Measurements from ENCODE around the gene ADD3.

ADD3 gene

DNA sequence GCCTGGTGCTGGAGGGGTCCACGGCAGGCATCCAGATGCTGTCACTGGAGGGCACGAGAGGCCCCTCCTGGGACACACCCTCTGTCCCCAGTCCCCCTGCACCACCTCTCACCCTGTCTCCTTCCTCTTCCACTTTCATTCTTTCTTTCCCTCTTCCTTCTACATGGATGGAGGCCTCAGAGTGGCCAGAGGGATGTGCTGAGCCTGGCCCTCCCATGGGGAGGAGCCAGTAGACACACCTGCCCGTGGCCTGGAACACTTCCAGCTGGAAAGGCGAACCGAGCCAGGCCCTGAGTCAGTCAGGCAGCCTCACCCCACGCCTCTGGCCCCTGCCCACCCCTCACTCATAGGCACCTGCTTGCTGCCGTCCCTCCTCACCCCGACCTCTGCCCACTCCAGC is 143.7 kb downstream of the ADD3 start:
- no peak for DNase-seq (ENCODE audit: low read depth)

DNA sequence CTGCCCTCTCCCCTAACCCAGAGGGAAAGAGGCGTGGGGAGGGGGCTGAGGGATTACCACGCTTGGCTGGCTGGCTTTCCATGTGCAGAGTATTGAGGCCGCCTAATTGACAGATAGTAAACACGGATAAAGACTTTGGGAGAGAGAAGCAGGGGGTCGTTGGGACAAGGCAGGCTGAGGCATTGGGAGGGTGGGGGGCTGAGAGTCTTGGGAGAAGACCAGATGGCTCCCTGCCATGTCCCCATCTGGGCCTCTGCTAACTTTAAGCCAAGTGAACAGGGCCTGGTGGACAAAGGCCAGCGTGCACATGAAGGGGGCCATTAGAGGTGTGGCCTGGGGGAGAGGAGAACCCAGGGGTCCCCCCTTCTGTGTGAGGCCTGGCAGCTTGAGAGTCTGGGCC is 144.2 kb downstream of the ADD3 start:
- DNase-seq (ENCODE audit: low read depth), result no peak

DNA sequence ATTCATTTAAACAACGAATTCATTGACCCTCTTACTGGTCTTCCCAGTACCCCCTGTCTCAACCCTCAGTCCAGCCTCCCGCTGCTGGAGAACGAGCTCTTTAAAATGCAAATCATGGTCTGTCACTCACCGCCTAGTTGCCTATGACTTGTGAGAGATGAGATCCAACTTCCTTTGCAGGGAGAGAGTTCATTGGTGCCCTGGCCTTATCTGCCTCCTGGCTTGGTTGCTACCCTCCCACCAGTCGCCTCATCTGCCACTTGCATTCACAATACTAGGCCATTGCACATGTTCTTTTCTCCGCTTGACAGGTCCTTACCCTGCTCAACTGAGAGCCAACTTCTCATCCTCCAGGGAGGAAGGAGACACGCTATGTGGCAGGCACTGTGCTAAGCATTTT is 145.6 kb downstream of the ADD3 start:
- no peak for DNase-seq (ENCODE audit: low read depth)

DNA sequence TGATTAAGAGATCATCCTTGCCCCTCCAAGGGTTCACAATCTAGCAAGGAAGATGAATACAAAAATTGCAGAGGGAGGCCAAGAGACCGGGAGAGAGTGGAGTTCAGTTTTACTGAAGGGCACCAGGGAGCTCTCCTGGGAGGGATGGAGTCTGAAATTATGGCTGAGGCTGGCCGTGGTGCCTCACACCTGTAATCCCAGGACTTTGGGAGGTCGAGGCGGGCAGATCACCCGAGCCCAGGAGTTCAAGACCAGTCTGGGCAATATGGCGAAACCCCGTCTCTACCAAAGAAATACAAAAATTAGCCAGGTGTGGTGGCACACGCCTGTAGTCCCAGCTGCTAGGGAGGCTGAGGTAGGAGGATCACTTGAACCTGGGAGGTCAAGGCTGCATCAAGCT is 148.3 kb downstream of the ADD3 start:
- DNase-seq (ENCODE audit: low read depth), result no peak

DNA sequence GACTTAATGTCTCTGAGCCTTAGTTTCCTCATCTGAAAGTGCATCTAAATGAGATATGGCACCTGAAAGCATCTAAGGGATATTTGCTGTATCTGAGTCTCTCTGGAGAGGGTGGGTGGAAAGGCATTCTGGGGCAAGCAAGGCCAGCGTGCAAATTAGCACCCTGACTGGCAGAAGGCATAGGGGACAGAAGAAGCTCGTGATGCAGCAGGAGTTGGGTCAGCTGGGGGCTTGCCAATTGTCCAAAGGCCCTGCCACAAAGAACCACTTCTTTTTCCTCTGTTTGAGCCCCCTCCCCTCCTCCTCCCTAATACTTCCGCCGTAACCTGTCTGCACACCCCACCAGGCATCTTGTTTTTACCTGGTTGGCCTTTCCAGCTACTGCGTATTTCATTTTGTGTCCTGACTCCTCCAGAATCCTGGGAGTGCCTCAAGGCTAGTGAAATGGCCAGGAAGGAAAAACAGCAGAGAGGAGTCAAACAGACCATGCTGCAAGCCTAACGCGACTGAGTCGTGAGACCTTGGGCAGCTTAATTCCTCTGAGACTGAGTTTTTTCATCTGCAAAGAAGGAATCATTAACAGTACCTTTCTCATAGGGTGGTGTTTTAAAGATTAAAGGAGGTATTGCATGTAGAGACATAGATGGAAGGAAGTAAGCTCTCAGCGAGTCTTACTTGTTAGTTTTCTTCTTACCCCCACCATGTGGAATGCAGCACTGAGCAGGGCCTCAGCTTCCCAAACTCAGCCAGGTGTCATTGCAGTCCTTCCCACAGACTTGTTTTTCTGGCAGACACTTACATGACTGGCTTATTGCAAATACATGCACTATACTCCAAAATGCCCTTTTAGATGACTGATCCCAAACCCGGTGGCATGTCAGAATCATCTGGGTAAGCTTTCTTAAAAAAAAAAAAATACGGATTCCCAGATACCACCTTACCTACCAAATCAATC is 150.5 kb downstream of the ADD3 start:
- DNase-seq (ENCODE audit: low read depth), result no peak

DNA sequence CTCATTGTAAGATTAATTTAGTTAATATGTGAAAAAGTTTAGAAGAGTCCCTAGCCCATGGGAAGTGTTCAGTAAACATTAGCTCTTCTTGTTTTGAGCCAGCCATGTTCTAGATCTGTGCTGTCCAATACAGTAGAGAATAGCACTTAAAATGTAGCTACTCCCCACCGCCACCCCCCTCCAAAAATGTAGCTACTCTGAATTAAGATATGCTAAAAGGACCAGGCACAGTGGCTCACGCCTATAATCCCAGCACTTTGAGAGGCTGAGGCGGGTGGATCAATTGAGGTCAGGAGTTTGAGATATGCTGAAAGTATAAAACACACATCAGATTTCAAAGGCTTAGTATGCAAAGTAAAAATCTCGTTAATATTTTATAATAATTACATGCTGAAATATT is 152.3 kb downstream of the ADD3 start:
- DNase-seq (ENCODE audit: low read depth), result no peak

DNA sequence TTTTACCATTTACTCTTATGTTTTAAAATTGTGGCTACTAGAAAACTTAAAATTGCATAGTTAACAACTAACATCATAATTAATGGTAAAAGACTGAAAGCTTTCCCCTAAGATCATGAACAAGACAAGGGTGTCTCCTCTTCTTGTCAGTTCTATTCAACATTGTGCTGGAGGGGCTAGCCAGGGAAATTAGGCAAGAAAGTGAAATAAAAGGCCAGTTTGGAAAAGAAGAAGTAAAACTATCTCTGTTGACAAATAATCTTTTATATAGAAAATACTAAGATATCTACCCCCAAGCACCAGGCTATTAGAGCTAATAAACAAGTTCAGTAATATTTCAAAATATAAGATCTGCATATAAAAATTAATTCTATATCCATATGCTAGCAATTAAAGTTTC is 152.7 kb downstream of the ADD3 start:
- no peak for DNase-seq (ENCODE audit: low read depth)

DNA sequence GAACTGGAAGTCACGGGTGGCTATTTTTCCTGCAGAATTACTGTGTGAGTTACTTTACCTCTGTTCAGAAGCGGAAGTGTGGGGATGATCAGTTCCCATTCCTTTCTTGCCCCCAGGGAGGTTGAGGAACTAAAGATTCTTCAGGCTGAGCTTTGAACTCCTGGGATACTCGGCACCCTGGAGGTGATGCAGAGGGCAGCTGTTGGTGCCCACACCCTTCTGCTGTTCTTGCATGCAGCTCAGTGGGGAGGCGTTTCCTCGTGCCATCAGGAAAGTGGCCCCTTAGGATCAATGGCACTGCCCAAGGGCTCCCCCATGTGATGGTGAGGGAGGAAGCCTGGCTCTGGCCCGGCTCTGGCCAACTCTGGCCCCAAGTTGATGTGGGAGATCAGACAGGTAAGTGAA is 155.0 kb downstream of the ADD3 start:
- DNase-seq (ENCODE audit: low read depth), result no peak

DNA sequence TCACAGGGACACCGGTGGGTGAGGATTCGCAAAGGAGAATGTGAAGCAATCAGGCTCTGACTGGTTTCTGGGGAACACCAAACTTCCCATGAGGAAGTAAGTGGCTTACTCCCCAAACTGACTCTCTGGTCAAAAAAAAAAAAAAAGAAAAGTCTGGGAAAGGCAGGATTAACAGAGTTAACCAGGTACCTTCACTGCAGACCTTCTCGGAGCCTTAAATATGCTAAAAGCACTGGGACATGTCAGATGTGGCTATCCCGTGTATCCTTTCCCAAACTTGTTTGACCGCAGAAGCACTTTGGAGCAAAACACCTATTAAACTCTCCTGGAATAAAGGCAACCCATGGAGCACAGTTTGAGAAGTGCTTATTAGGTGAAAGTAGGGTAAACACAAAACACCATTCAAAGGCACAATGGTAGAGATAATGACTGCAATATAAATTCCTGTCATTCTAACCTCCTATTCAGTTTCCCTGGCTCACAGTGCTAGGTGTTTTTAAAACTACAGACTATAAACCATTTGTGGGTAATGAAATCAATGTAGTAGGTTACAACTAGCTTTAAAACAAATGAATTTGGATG is 155.5 kb downstream of the ADD3 start:
- DNase-seq (ENCODE audit: low read depth), result no peak

DNA sequence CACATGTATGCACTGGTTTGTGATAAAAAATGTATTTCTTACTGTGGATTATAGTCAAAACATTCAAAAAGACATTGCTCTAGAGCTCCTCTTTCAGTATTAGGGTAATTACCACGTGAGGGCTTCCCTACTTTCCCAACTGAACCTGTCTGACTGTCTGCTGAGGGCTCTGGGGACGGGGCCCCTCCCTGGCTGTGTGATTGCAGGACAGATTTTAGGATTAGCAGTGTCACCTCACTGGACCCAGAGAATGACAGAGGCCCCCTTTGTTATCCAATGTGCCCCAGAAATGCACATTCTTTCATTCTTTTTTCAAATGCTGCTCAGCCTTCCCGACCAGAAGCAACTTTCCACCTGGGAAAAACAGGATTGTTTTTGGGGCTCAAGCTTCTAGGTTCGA is 156.1 kb downstream of the ADD3 start:
- DNase-seq (ENCODE audit: low read depth), result no peak

DNA sequence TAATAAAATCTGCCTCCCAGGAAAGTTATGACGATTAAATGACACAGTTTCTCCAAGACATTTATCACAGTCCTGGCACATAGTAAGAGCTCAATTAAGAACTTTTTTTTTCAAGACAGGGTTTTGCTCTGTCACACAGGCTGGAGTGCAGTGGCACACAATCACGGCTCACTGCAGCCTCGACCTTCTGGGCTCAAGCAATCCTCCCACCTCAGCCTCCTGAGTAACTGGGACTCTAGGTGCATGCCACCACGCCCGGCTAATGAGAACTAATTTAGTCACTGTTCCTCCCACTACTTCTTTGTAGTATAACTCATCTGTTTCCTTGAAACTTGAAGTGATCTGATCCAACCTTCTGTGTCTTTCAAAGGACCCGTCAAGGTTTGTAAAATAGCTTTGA is 157.5 kb downstream of the ADD3 start:
- DNase-seq (ENCODE audit: low read depth), result no peak

DNA sequence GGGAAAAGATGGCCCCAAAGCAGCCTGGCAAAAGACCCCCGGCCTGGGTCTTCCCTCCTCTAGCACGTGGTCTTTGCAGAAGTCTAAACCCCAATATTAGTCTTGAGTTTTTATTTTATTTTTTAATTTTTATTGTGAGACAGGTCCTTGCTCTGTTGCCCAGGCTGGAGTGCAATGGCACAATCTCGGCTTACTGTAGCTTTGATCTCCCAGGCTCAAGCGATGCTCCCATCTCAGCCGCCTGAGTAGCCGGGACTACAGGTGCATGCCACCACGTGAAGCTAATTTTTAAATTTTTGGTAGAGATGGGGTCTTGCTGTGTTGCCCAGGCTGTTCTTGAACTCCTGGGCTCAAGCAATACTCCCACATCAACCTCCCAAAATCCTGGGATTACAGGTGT is 159.4 kb downstream of the ADD3 start:
- no peak for DNase-seq (ENCODE audit: low read depth)

DNA sequence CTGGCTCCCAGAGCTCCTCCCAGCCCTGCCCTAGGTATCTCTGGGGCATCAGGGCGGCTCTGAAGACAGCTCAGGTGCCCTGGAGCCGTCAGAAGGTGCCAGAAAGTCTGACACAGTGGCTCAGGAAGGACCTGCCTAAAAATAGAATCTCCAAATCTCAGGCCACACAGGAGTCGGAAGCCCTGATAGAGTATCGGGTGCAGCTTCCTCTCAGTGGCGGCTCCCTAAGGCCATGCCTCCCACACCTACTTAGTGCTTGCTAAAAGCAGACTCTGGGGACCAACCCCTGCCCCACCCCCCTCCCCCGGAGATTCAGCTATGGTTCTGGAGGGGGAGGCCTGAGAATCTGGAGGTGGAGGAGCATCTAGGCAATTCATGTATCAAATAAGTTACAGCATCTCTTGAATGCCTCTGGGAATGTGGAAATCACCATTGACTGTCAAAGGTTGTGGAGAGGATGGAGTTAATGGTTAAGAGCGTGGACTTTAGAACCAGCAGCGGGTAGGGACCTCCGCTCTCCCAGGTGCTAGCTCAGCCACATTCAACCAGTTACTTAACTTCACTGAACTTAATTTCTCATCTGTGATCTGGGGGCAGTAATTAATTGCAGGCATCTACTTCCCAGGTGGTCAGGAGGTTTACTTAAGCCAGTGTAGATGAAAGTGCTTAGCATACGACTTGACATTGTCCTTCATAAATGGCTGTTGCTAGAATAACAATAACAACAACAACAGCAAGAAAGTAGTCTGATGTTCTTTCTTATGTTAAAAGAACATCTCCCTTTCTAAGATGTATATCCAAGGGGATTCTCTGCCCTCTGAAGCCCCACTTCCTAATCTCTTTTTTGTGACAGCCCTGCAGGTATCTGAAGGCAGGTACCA is 161.1 kb downstream of the ADD3 start:
- DNase-seq (ENCODE audit: low read depth), result no peak

DNA sequence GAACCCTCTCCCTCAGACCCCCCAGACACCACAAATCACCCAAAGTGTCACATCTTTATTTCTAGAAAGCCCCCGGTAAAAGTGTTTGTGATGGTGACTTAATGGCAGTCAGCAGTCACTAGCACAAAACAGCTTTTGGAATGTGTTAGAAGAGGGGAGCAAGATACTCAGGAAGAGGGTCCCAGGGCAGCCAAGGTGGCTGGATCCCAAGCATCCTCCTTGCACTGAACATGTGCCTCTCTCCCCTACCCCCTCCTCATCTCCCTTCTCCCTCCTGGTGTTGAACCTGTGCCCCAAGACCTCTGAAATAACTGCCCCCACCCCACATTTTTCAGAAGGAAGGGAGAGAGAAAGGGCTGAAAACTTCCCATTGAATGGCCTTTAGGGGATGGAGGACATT is 161.8 kb downstream of the ADD3 start:
- DNase-seq (ENCODE audit: low read depth), result no peak

DNA sequence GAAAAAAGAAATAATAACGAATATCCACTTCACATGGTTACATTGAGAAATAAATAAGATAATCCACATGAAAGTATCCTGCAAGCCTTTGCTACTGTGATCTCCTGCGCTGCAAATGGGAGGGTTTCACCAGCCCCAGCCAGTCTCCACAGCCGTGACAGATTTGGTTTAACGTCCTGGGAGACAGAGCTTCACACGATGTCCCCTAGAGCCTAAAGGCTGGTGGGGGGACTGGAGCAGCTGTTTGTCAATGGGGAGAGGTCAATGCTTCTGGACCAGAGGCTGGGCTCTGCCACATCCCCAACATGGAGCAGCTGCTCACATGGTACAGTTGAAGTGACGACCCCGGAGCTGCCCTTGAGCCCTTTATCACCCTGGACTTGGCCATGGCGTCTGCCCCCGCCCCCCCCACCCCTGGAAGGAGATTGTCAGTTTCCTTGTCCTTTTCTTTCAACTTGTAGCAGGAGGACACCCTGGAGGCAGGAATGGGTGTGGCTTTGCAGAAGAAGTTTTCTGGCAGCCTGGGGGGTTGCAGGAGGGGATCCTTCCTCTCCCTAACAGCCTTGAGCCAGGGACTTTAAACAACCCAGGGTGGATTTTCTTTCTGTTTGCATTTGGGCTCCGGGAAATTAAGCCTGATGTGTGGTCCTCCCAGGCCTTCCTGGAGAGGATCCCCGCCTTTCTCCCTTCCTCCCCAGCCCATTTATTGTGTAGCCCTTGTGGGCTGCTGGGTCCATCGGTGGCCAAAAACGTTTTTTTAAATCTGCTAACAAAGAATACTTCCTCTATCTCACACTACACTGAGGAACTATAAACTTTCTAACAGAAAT is 162.6 kb downstream of the ADD3 start:
- no peak for DNase-seq (ENCODE audit: low read depth)

DNA sequence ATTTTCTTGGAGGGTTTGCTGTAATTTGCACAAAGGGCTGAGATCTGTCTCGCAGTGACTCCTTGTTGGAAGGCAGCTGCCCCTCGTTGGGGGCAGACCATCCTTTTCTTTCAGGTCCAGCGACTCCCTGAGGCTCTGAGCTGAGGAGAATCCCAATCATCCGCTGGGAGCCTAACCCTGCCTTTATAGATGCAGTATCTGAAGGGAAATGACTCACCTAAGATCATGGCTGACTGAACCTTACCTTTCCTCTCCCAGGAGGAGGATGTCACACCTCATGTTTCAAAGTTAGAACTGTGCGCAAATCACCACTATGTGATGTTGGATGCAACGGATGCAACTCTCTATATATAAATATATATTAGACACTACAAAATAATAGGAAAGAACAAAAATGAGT is 163.2 kb downstream of the ADD3 start:
- DNase-seq (ENCODE audit: low read depth), result no peak

DNA sequence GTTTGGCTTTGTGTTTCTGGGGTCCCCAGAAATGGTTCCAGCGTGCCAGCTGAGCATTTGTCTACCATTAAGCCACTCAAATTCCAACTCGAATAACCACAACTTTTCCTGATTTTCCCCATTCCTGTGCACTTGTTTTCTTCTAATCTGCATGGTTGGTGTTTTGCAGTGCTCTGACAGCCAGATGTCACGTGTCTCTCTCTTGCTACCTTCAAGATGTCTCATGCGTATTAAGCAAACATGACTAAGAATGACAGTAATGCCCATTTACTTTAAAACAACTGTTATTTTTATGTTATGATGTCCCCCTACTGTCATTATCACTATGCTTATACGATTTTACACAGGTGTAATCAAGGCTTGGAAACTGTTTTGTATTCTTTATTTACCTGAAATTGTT is 164.4 kb downstream of the ADD3 start:
- DNase-seq (ENCODE audit: low read depth), result no peak

DNA sequence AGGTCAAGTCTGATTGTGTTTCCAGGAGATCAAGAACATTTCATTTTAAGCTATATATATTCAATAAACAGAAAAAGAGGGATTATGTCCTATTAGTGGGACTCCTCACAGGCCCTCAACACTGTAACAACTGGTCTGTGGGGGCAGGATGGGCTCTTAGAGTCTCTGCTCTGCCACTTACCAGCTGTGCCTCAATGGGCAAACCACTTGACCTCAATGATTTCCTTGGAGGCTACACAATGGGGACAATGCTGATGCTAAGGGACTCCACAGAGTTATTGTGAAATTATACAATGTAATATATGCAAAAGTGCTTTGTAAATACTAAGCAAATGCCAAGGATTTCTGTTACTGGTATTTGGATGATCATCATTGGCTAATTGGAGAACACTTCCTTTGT is 166.4 kb downstream of the ADD3 start:
- no peak for DNase-seq (ENCODE audit: low read depth)

DNA sequence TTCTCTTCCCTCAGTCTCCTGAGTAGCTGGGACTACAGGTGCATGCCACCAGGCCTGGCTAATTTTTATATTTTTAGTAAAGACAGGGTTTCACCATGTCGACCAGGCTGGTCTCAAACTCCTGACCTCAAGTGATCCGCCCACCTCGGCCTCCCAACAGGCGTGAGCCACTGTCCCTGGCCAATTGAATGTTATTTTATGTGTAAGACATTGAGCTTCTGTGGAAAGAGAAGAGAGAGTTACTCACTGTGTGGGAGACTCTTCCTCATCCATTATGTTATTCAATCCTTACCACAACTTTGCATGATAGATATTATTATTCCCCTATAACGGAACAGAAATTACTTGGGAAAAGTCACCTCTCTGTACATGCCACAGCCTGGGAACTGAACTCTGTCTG is 167.0 kb downstream of the ADD3 start:
- no peak for DNase-seq (ENCODE audit: low read depth)

DNA sequence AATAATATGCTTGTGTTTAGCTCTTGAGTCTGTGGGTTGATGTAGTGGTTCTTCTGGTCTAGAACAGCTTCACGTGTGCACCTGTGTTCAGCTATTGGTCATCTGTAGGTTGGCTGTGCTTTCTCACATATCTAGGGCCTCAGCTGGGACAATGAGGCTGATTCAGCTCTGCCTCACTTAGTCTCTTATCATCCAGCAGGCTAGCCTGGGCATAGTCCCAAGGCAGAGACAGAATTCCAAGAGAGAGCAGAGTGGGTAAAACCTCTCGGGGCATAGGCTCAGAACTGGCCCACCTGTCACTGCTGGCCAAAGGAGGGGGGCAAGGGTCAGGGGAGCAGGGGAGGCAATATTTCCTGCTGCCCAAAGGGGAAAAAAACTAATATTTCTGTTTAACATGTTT is 167.6 kb downstream of the ADD3 start:
- no peak for DNase-seq (ENCODE audit: low read depth)

DNA sequence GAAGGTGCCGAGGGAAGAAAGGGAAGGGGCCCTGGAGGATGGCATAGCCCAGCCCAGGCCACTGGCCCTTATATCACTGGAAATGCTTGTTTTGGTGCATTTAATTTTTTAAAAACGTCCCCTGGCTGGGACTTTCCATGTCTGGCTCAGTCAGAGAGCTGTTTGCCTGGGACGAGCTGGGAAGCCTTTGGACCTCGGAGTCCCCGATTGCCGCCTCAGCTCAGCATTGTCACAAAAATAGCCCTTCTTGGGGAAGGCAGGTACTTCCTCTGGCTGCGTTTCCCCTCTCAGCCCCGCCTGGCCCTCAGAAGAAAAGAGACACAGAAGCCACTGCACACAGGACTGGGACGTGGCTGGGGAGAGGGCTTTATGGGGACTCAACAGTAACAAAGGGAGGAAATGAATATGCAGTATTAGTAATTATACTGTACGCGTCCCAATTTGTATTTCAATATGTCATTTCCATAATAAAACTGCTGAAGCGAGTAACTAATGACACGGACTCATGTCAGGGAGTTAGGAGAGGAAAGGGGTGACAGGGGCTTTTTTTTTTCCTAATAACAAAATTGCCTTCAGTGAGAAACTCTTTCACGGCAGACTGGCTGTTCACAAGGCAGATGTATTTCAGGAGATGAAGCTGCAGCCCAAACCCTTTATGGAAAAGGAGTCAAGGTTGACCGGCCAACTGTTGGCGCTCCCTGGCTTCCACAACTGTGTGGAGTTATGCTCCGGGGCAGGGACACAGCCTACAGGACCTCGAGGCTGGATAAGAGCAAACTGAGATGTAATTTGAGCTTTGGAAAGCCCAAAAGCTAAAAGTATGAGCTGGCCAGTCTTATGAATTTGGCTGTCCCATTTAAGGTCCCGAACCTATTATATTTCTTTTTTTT is 168.6 kb downstream of the ADD3 start:
- no peak for DNase-seq (ENCODE audit: low read depth)
